ENCODE data around the gene BIN2. TPM values are rescaled to one million over a fixed set of nuclear protein-coding genes. Genes with fewer than 3 reads are reported as not detected.

The BIN2 gene
- total RNA-seq, 1 donor from 2014 or later, result 26.1 TPM

DNA sequence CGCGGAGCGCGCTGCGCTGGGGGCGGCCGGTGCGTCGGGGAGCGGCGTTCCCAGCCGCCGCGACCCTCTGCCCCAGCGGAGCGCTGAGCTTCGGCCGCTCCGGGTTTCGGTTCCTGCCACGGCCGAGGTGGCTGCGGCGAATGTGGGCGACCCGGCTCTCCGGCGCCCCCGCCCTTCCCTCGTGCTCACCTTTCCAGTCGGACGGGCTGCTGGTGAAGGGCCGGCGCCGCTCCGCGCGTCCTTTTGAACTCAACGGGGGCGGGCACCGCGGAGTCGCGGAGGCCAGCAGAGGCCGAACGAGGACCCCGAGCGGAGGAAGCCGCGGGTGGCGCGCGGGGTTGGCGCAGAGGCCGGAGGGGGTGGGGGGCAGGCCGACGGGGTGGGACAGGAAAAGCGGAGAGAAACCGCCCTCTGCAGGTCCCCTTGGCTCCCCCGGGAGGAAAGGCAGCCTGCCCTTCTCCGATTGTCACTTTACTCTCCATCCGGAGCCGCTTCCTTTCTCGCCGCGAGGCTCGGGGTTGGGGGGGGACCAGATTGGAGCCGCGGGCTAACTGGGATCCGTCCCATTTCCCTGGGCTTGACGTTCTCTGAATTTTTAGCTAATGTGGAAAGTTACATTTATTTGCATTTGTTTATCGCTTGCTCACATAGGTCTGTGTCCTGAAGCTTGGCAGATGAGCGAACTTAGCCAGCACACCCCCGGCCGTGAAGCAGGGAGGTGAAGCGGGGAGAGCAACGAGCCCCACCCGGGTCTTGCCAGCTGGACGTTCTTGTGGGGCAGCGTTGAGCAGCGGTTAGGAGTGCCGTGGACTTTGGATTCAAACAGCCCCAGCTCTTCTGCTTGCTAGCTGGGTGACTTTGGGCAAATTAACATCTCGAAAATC, 53.7 kb downstream of the BIN2 start, which contains the start of gene SMAGP:
SMAGP (minus strand) TSS at position 349 of the 884 bp plus-strand sequence. CDS start 1,137 bp downstream, outside the sequence.
- Histone ChIP-seq H3K9me3 (no peaks in the 10 kb centered on the region), H3K4me1 (peaks cover 8% of the 10 kb centered on the region), H3K36me3 (no peaks in the 10 kb centered on the region), H3K4me3 (peak within 1 kb of the TSS; percentile 71), H3K27me3 (peaks cover 5% of the 10 kb centered on the region), H3K27ac (peak within 1 kb of the TSS; percentile 59)
- peak; percentile 89 for ATAC-seq
- intact Hi-C loops (cut with DNase I), result loop anchor here (10.0 kb wide), 1 partner anchor 74 kb away; the partner anchor contains the start of gene CELA1
- DNase-seq, result peak; percentile 94
- TF ChIP-seq CTCF (IDR thresholded peaks at IDR 0.05), result no peak

GRCh38 chr12:51269174-51270066, 54.6 kb downstream of the BIN2 start:
- Histone ChIP-seq H3K27me3 (peaks cover 5% of the 10 kb centered on the region), H3K4me3 (peak overlapping the region; percentile 71), H3K36me3 (no peaks in the 10 kb centered on the region), H3K9me3 (no peaks in the 10 kb centered on the region), H3K4me1 (peaks cover 8% of the 10 kb centered on the region), H3K27ac (peak overlapping the region; percentile 59)
- peak; percentile 46 for TF ChIP-seq CTCF (IDR thresholded peaks at IDR 0.05)
- peak; percentile 90 for DNase-seq
- peak; percentile 92 for ATAC-seq
- intact Hi-C loops (cut with DNase I), result loop anchor here (10.0 kb wide), 1 partner anchor 75 kb away; the partner anchor contains the start of gene CELA1

DNA sequence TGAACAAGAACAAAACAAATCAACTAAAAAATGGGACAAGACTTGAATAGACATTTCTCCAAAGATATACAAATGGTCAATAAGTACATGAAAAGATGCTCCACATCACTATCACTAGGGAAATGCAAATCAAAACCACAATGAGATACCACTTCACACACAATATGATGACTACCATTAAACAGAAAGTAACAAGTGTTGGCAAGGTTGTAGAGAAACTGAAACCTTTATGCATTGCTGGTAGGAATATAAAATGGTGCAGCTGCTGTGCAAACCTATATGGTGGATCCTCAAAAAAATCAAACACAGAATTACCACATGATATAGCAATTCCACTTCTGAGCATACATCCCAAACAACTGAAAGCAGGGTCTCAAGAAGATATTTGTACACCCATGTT, 59.0 kb downstream of the BIN2 start:
- no peak for ATAC-seq
- no peak for DNase-seq
- Histone ChIP-seq H3K27me3 (no peaks in the 10 kb centered on the region), H3K4me3 (no peak overlapping the region), H3K27ac (no peak overlapping the region), H3K4me1 (no peaks in the 10 kb centered on the region), H3K9me3 (no peaks in the 10 kb centered on the region), H3K36me3 (no peaks in the 10 kb centered on the region)
- intact Hi-C loops (cut with DNase I), result no loop called here
- TF ChIP-seq CTCF (IDR thresholded peaks at IDR 0.05), result no peak

GRCh38 chr12:51264297-51264696, 59.7 kb downstream of the BIN2 start:
- Histone ChIP-seq H3K36me3 (no peaks in the 10 kb centered on the region), H3K9me3 (no peaks in the 10 kb centered on the region), H3K27me3 (no peaks in the 10 kb centered on the region), H3K27ac (no peak overlapping the region), H3K4me3 (no peak overlapping the region), H3K4me1 (no peaks in the 10 kb centered on the region)
- ATAC-seq, result no peak
- intact Hi-C loops (cut with DNase I), result no loop called here
- no peak for DNase-seq
- no peak for TF ChIP-seq CTCF (IDR thresholded peaks at IDR 0.05)

DNA sequence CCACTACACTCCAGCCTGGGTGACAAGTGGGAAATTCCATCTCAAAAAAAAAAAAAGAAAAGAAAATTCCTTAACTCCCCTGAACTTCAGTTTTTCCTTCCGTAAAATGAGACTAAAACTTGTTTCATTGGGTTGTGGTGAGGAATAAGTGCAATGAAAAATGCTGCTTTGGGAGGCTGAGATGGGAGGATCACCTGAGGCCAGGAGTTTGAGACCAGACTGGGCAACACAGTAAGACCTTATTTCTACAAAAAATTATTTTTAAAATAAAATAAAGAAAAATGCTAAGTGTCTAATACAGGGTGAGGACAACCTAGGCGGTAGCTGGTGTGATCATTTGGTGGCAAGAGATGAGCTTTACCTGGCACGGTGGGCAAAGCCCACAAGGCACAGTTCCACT, 60.6 kb downstream of the BIN2 start:
- Histone ChIP-seq H3K4me3 (no peak overlapping the region), H3K27ac (no peak overlapping the region), H3K27me3 (no peaks in the 10 kb centered on the region), H3K9me3 (no peaks in the 10 kb centered on the region), H3K36me3 (no peaks in the 10 kb centered on the region), H3K4me1 (no peaks in the 10 kb centered on the region)
- DNase-seq, result no peak
- intact Hi-C loops (cut with DNase I), result no loop called here
- TF ChIP-seq CTCF (IDR thresholded peaks at IDR 0.05), result no peak
- ATAC-seq, result no peak

Data from upper lobe of right lung (tissue), 1 donor.